Measurements from ENCODE around the gene CSRNP3.

CSRNP3 gene, protein sequence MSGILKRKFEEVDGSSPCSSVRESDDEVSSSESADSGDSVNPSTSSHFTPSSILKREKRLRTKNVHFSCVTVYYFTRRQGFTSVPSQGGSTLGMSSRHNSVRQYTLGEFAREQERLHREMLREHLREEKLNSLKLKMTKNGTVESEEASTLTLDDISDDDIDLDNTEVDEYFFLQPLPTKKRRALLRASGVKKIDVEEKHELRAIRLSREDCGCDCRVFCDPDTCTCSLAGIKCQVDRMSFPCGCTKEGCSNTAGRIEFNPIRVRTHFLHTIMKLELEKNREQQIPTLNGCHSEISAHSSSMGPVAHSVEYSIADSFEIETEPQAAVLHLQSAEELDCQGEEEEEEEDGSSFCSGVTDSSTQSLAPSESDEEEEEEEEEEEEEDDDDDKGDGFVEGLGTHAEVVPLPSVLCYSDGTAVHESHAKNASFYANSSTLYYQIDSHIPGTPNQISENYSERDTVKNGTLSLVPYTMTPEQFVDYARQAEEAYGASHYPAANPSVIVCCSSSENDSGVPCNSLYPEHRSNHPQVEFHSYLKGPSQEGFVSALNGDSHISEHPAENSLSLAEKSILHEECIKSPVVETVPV

DNA sequence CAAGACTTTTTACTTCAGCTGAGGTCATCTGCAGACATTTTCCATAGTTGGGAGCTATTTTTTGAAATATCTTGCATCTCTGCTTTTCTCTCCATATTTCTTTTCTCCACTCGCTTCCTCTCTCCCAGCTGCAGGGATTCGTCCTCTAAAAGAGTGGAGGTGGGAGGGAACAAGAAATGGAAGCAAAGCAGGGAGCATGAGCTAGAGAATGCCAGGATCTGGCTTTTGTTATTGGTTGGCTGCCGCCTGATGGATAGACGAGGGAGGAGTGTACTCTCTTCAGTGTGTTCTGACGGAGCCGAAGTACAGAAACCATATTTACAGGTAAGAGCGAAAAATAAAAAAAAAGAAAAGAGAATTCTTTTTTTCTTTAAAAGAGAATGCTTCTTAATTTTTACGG, at the start of gene CSRNP3:
CSRNP3 (plus strand) TSS at position 282 of the 400 bp plus-strand sequence. CDS start 125,368 bp downstream, outside the sequence.
- no peak for TF ChIP-seq CTCF (IDR thresholded peaks at IDR 0.05; ENCODE audit: low read length)
- TF ChIP-seq EZH2 (IDR thresholded peaks at IDR 0.05; ENCODE audit: borderline replicate concordance, low read length) = no peak
- H3K27ac ChIP-seq (ENCODE audit: low read depth, low read length, poor library complexity, severe bottlenecking) = no peak within 1 kb of the TSS
- no peak within 1 kb of the TSS for H2AFZ ChIP-seq (ENCODE audit: low read length)
- no peaks in the 10 kb centered on the region for H3K4me1 ChIP-seq (ENCODE audit: insufficient read depth, low read length, severe bottlenecking)
- no peaks in the 10 kb centered on the region for H3K9me3 ChIP-seq (ENCODE audit: low read length)
- no peaks in the 10 kb centered on the region for H3K36me3 ChIP-seq (ENCODE audit: insufficient read depth, low read length)
- H3K4me3 ChIP-seq (ENCODE audit: low read depth, low read length, poor library complexity, severe bottlenecking) = no peak within 1 kb of the TSS
- H3K79me2 ChIP-seq (ENCODE audit: insufficient read depth, low read length) = no peaks in the 10 kb centered on the region
- no peaks in the 10 kb centered on the region for H3F3A ChIP-seq (ENCODE audit: insufficient read depth, low read length)
- H3K4me2 ChIP-seq (ENCODE audit: low read length) = no peak within 1 kb of the TSS
- H3K9ac ChIP-seq (ENCODE audit: low read length) = no peak within 1 kb of the TSS
- H4K20me1 ChIP-seq (ENCODE audit: insufficient read depth, low read length) = no peaks in the 10 kb centered on the region
- H3K9me2 ChIP-seq (ENCODE audit: low read depth, low read length) = no peaks in the 10 kb centered on the region
- no peaks in the 10 kb centered on the region for H3K27me3 ChIP-seq (ENCODE audit: insufficient read depth, low read length)

GRCh38 chr2:165420231-165420630, 49.3 kb upstream of the CSRNP3 start:
- no peak overlapping the region for H3K9ac ChIP-seq (ENCODE audit: low read length)
- H3K4me3 ChIP-seq (ENCODE audit: low read depth, low read length, poor library complexity, severe bottlenecking) = no peak overlapping the region
- H3K79me2 ChIP-seq (ENCODE audit: insufficient read depth, low read length) = no peaks in the 10 kb centered on the region
- H2AFZ ChIP-seq (ENCODE audit: low read length) = no peak overlapping the region
- no peak for TF ChIP-seq CTCF (IDR thresholded peaks at IDR 0.05; ENCODE audit: low read length)
- TF ChIP-seq EZH2 (IDR thresholded peaks at IDR 0.05; ENCODE audit: borderline replicate concordance, low read length) = no peak
- no peaks in the 10 kb centered on the region for H3K9me2 ChIP-seq (ENCODE audit: low read depth, low read length)
- H3K4me1 ChIP-seq (ENCODE audit: insufficient read depth, low read length, severe bottlenecking) = no peaks in the 10 kb centered on the region
- no peaks in the 10 kb centered on the region for H4K20me1 ChIP-seq (ENCODE audit: insufficient read depth, low read length)
- H3K36me3 ChIP-seq (ENCODE audit: insufficient read depth, low read length) = no peaks in the 10 kb centered on the region
- H3K27me3 ChIP-seq (ENCODE audit: insufficient read depth, low read length) = no peaks in the 10 kb centered on the region
- H3F3A ChIP-seq (ENCODE audit: insufficient read depth, low read length) = no peaks in the 10 kb centered on the region
- H3K9me3 ChIP-seq (ENCODE audit: low read length) = no peaks in the 10 kb centered on the region
- no peak overlapping the region for H3K27ac ChIP-seq (ENCODE audit: low read depth, low read length, poor library complexity, severe bottlenecking)
- H3K4me2 ChIP-seq (ENCODE audit: low read length) = no peak overlapping the region

DNA sequence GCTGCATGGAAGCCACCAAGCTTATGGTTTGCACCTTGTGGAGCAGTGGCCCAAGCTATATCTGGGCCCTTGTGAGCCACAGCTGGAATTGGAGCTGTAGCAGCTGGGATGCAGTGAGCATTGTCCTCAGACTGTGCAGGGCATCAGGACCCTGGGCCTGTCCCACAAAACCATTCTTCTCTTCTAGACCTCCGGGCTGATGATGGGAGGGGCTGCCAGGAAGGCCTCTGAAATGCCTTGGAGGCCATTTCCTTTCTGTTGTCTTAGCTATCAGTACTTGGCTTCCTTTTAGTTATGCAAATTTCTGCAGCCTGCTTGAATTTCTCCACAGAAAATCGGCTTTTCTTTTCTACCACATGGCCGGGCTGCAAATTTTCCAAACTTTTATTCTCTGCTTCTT, 46.4 kb upstream of the CSRNP3 start:
- Histone ChIP-seq H3K9ac (ENCODE audit: low read length) (no peak overlapping the region), H3K4me1 (ENCODE audit: insufficient read depth, low read length, severe bottlenecking) (no peaks in the 10 kb centered on the region), H3K9me3 (ENCODE audit: low read length) (no peaks in the 10 kb centered on the region), H3K9me2 (ENCODE audit: low read depth, low read length) (no peaks in the 10 kb centered on the region), H3K27ac (ENCODE audit: low read depth, low read length, poor library complexity, severe bottlenecking) (no peak overlapping the region), H3K4me3 (ENCODE audit: low read depth, low read length, poor library complexity, severe bottlenecking) (no peak overlapping the region), H3K4me2 (ENCODE audit: low read length) (no peak overlapping the region), H4K20me1 (ENCODE audit: insufficient read depth, low read length) (no peaks in the 10 kb centered on the region), H3F3A (ENCODE audit: insufficient read depth, low read length) (no peaks in the 10 kb centered on the region), H3K79me2 (ENCODE audit: insufficient read depth, low read length) (no peaks in the 10 kb centered on the region), H2AFZ (ENCODE audit: low read length) (no peak overlapping the region), H3K36me3 (ENCODE audit: insufficient read depth, low read length) (no peaks in the 10 kb centered on the region), H3K27me3 (ENCODE audit: insufficient read depth, low read length) (no peaks in the 10 kb centered on the region)
- TF ChIP-seq EZH2 (IDR thresholded peaks at IDR 0.05; ENCODE audit: borderline replicate concordance, low read length) (no peak), CTCF (IDR thresholded peaks at IDR 0.05; ENCODE audit: low read length) (no peak)

Data from OCI-LY1 (cell line).